ENCODE results near the gene SLC22A17. TPM values are rescaled to one million over a fixed set of nuclear protein-coding genes. Genes with fewer than 3 reads are reported as not detected.

SLC22A17 gene
- polyA plus RNA-seq, 1 donor (not counting 4 experiments of a cell fraction or from before 2014, with no cell fraction given) = 0.76 TPM

GRCh38 chr14:23358553-23359166 is 6.0 kb upstream of the SLC22A17 start:
- H3K36me3 ChIP-seq (ENCODE audit: control insufficient read depth in 2 of 2, extremely low read depth in 1 of 2, insufficient read depth in 2 of 2, low read length in 2 of 2) = peaks cover 0 to 2% of the 10 kb centered on the region in 2 experiments
- no peak overlapping the region for H3K9ac ChIP-seq (ENCODE audit: control insufficient read depth, extremely low read depth, insufficient read depth, low read length)
- no peak overlapping the region for H3K4me2 ChIP-seq (ENCODE audit: control insufficient read depth, extremely low read depth, insufficient read depth, low read depth, low read length)
- no peaks in the 10 kb centered on the region for H3K9me3 ChIP-seq (ENCODE audit: control insufficient read depth, low read depth, low read length)
- H3K27me3 ChIP-seq (ENCODE audit: control insufficient read depth, extremely low read depth, insufficient read depth, low read length) = peaks cover under 1% of the 10 kb centered on the region
- no peaks in the 10 kb centered on the region for H4K20me1 ChIP-seq (ENCODE audit: control insufficient read depth, extremely low read depth, insufficient read depth, low read length)
- dilution Hi-C loops (cut with MboI; ENCODE audit: extremely low pct_ligation_motif_present, low sequenced_read_pairs) = no loop called here
- DNase-seq (ENCODE audit: low read depth, low spot score) = no peak
- no peaks in the 10 kb centered on the region for H3K79me2 ChIP-seq (ENCODE audit: control insufficient read depth, insufficient read depth, low read length)
- no peaks in the 10 kb centered on the region for H3K9me1 ChIP-seq (ENCODE audit: control insufficient read depth, extremely low read depth, insufficient read depth, low read length)
- TF ChIP-seq CTCF (optimal IDR thresholded peaks at IDR 0.05 in 1 of 3, IDR thresholded peaks at IDR 0.05 in 1 of 3, conservative IDR thresholded peaks at IDR 0.05 in 1 of 3; ENCODE audit: extremely low read depth in 1 of 3, insufficient read depth in 2 of 3, low read length in 3 of 3) = no peak
- TF ChIP-seq EZH2 (IDR thresholded peaks at IDR 0.05; ENCODE audit: low read length) = no peak
- H3K27ac ChIP-seq (ENCODE audit: control insufficient read depth, insufficient read depth, low read length) = no peak overlapping the region
- H3K4me3 ChIP-seq (ENCODE audit: control insufficient read depth in 2 of 3, extremely low read depth in 1 of 3, insufficient read depth in 2 of 3, low read depth in 1 of 3, low read length in 3 of 3) = no peak overlapping the region
- H2AFZ ChIP-seq (ENCODE audit: control insufficient read depth, low read length) = no peak overlapping the region
- H3K4me1 ChIP-seq (ENCODE audit: control insufficient read depth, extremely low read depth, insufficient read depth, low read length) = no peaks in the 10 kb centered on the region
- FAIRE-seq = no peak

- Histone ChIP-seq H3K36me3 (ENCODE audit: control insufficient read depth in 2 of 2, extremely low read depth in 1 of 2, insufficient read depth in 2 of 2, low read length in 2 of 2) (peaks cover 0 to 2% of the 10 kb centered on the region in 2 experiments), H3K9me3 (ENCODE audit: control insufficient read depth, low read depth, low read length) (no peaks in the 10 kb centered on the region), H3K27me3 (ENCODE audit: control insufficient read depth, extremely low read depth, insufficient read depth, low read length) (peaks cover 6% of the 10 kb centered on the region), H3K9ac (ENCODE audit: control insufficient read depth, extremely low read depth, insufficient read depth, low read length) (no peak overlapping the region), H3K79me2 (ENCODE audit: control insufficient read depth, insufficient read depth, low read length) (no peaks in the 10 kb centered on the region), H3K27ac (ENCODE audit: control insufficient read depth, insufficient read depth, low read length) (no peak overlapping the region), H3K4me2 (ENCODE audit: control insufficient read depth, extremely low read depth, insufficient read depth, low read depth, low read length) (no peak overlapping the region), H3K4me3 (ENCODE audit: control insufficient read depth in 2 of 3, extremely low read depth in 1 of 3, insufficient read depth in 2 of 3, low read depth in 1 of 3, low read length in 3 of 3) (no peak overlapping the region), H4K20me1 (ENCODE audit: control insufficient read depth, extremely low read depth, insufficient read depth, low read length) (no peaks in the 10 kb centered on the region), H3K9me1 (ENCODE audit: control insufficient read depth, extremely low read depth, insufficient read depth, low read length) (no peaks in the 10 kb centered on the region), H2AFZ (ENCODE audit: control insufficient read depth, low read length) (no peak overlapping the region), H3K4me1 (ENCODE audit: control insufficient read depth, extremely low read depth, insufficient read depth, low read length) (no peaks in the 10 kb centered on the region)
- no peak for DNase-seq (ENCODE audit: low read depth, low spot score)
- dilution Hi-C loops (cut with MboI; ENCODE audit: extremely low pct_ligation_motif_present, low sequenced_read_pairs) = no loop called here
- TF ChIP-seq CTCF (optimal IDR thresholded peaks at IDR 0.05 in 1 of 3, IDR thresholded peaks at IDR 0.05 in 1 of 3, conservative IDR thresholded peaks at IDR 0.05 in 1 of 3; ENCODE audit: extremely low read depth in 1 of 3, insufficient read depth in 2 of 3, low read length in 3 of 3) = no peak
- no peak for TF ChIP-seq EZH2 (IDR thresholded peaks at IDR 0.05; ENCODE audit: low read length)
- FAIRE-seq = no peak
Measured at GRCh38 chr14:23358042-23358441, 5.4 kb upstream of the SLC22A17 start.
